Right lobe of liver (tissue), 4 donors: Measurements from ENCODE around the gene PKIG.
A peak's percentile ranks its signal among the peaks of the same experiment; 100 is the strongest.

Experiments
- CTCF ChIP-seq, 4 donors: fragments of 200-600 bp in 3 of 4; fragments of 450-650 bp in 1 of 4; IDR thresholded peaks; one replicate each; pipeline versions ENCODE4 v1.5.1 to v1.8.0; 2016 to 2022; ENCODE audit warnings: antibody characterized with exemption in 4 of 4, mild to moderate bottlenecking in 2 of 4
- POLR2A ChIP-seq: fragments of 450-650 bp; IDR thresholded peaks from one replicate; pipeline ENCODE4 v1.6.1; 2017; ENCODE audit warnings: antibody characterized with exemption, mild to moderate bottlenecking
- donor health status: DM: no; HTN: no; CAD: no.
- donor health status: DM: no; HTN: no; CAD: no.
- donor health status: DM: no; HTN: yes; CAD: no.

GRCh38 chr20:44643154-44643519 is 60.8 kb downstream of the PKIG start:
- TF ChIP-seq POLR2A (no peak), CTCF (IDR thresholded peaks at IDR 0.05) (peak in 1 of 4 donors; percentile 0)
